ENCODE measurements around the gene MFAP2. TPM values are rescaled to one million over a fixed set of nuclear protein-coding genes. Genes with fewer than 3 reads are reported as not detected.
"Not testable (repeated sequence)": the region's sequence is repeated elsewhere in the genome, so short reads cannot be mapped to it uniquely, and the experiment has no call there.

Gene MFAP2
- total RNA-seq, 1 donor from 2014 or later, result 172 TPM

DNA sequence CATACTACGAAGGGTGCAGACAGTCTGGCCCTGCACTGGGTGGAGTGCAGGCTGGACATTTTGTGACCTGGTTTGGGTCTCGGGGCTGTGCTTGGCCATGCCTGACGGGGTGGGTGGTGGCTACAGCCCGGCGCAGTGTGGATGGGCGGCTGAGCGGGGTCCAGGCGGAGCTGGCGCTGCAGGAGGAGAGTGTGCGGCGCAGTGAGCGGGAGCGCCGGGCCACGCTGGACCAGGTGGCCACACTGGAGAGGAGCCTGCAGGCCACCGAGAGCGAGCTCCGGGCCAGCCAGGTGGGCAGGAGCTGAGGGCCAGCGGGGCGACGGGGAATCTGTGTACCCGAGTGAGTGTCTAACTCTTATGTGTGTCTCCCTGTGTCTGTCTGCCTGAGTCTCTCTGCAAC is 14.1 kb downstream of the MFAP2 start:
- Mint-ChIP-seq H3K27ac (ENCODE audit: unreplicated experiment) (no peak overlapping the region), H3K27me3 (ENCODE audit: unreplicated experiment) (no peaks in the 10 kb centered on the region), H3K4me3 (ENCODE audit: unreplicated experiment) (no peak overlapping the region), H3K4me1 (ENCODE audit: unreplicated experiment) (peaks cover 15% of the 10 kb centered on the region), H3K36me3 (ENCODE audit: unreplicated experiment) (peaks cover 14% of the 10 kb centered on the region), H3K9me3 (ENCODE audit: unreplicated experiment) (no peaks in the 10 kb centered on the region)
- no peak for DNase-seq (ENCODE audit: extremely low spot score, unreplicated experiment)
- TF ChIP-seq, protein P1, sequence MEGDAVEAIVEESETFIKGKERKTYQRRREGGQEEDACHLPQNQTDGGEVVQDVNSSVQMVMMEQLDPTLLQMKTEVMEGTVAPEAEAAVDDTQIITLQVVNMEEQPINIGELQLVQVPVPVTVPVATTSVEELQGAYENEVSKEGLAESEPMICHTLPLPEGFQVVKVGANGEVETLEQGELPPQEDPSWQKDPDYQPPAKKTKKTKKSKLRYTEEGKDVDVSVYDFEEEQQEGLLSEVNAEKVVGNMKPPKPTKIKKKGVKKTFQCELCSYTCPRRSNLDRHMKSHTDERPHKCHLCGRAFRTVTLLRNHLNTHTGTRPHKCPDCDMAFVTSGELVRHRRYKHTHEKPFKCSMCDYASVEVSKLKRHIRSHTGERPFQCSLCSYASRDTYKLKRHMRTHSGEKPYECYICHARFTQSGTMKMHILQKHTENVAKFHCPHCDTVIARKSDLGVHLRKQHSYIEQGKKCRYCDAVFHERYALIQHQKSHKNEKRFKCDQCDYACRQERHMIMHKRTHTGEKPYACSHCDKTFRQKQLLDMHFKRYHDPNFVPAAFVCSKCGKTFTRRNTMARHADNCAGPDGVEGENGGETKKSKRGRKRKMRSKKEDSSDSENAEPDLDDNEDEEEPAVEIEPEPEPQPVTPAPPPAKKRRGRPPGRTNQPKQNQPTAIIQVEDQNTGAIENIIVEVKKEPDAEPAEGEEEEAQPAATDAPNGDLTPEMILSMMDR (IDR thresholded peaks at IDR 0.05), result no peak

DNA sequence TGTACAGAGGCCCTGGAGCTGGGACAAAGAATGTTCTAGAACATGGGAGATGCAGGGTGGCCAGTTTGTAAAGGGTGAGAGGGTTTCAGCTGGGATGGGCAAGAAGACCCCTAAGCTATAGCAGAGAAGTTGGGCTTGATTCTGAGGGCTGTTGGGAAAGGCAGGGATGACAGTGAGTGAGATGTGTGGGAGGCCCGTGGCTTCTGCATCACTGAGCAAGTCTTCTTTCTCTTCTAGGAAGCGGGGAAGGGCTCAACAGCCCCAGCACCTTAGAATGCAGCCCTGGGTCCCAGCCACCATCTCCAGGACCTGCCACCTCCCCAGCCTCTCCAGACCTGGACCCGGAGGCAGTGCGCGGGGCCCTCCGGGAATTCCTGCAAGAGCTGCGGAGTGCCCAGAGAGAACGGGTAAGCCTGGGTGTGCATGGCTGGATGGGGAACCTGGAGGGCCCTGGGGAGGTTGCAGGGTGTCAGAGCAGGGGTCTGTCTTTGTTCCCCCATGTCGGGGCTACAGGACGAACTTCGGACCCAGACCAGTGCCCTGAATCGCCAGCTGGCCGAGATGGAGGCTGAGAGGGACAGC is 14.8 kb downstream of the MFAP2 start:
- DNase-seq (ENCODE audit: extremely low spot score, unreplicated experiment), result no peak
- TF ChIP-seq, protein P1 (IDR thresholded peaks at IDR 0.05), result no peak
- Mint-ChIP-seq H3K9me3 (ENCODE audit: unreplicated experiment) (no peaks in the 10 kb centered on the region), H3K36me3 (ENCODE audit: unreplicated experiment) (peaks cover 14% of the 10 kb centered on the region), H3K4me1 (ENCODE audit: unreplicated experiment) (peaks cover 16% of the 10 kb centered on the region), H3K4me3 (ENCODE audit: unreplicated experiment) (no peak overlapping the region), H3K27ac (ENCODE audit: unreplicated experiment) (no peak overlapping the region), H3K27me3 (ENCODE audit: unreplicated experiment) (no peaks in the 10 kb centered on the region)

DNA sequence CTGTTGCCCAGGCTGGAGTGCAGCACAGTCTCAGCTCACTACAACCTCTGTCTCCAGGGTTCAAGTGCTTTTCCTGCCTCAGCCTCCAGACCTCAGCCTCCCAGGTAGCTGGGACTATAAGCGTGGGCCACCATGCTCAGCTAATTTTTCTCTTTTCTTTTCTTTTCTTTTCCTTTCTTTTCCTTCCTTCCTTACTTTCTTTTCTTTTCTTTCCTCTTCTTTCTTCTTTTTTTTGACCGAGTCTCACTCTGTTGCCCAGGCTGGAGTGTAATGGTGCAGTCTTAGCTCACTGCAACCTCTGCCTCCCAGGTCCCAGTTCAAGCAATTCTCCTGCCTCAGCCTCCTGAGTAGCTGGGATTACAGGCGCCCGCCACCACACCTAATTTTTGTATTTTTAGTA is 16.3 kb downstream of the MFAP2 start:
- H3K27ac Mint-ChIP-seq (ENCODE audit: unreplicated experiment); H3K9me3 Mint-ChIP-seq (ENCODE audit: unreplicated experiment); H3K4me3 Mint-ChIP-seq (ENCODE audit: unreplicated experiment); DNase-seq (ENCODE audit: extremely low spot score, unreplicated experiment); H3K27me3 Mint-ChIP-seq (ENCODE audit: unreplicated experiment): not testable (repeated sequence)
- peaks cover 20% of the 10 kb centered on the region for H3K4me1 Mint-ChIP-seq (ENCODE audit: unreplicated experiment)
- peaks cover 14% of the 10 kb centered on the region for H3K36me3 Mint-ChIP-seq (ENCODE audit: unreplicated experiment)

DNA sequence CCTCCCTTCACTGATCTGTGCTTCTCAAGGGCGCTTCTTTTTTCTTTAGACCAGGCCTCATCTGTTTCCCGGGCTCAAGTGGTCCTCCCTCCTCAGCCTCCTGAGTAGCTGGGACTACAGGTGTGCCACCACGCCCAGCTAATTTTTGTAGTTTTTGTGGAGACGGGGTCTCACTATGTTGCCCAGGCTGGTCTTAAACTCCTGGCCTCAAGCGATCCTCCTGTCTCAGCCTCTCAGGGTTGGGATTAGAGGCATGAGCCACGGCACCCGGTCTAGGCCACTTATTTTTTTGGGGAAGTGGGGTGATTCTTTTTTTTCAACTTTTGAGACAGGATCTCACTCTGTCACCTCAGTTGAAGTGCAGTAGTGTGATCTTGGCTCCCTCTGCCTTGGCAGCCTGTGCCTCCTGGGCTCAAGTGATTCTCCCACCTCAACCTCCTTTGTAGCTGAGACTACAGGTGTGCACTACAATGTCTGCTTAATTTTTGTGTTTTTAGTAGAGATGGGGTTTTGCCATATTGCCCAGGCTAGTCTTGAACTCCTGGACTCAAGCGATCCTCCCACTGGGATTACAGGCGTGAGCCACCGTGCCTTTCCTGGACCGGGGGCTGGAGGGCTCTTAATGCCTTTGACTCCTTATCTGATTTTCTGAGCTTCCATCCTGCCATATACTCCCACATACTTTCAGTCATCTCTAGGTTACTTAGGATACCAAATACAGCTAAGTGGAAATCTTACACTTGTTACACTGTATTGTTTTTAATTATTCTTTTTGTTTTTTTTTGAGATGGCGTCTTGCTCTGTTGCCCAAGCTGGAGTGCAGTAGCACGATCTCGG is 18.9 kb downstream of the MFAP2 start:
- TF ChIP-seq, protein P1 (IDR thresholded peaks at IDR 0.05), result no peak
- Mint-ChIP-seq H3K9me3 (ENCODE audit: unreplicated experiment) (no peaks in the 10 kb centered on the region), H3K36me3 (ENCODE audit: unreplicated experiment) (peaks cover 10% of the 10 kb centered on the region), H3K27me3 (ENCODE audit: unreplicated experiment) (no peaks in the 10 kb centered on the region), H3K4me1 (ENCODE audit: unreplicated experiment) (peaks cover 12% of the 10 kb centered on the region), H3K27ac (ENCODE audit: unreplicated experiment) (peak overlapping the region; percentile 70), H3K4me3 (ENCODE audit: unreplicated experiment) (peak overlapping the region; percentile 56)
- no peak for DNase-seq (ENCODE audit: extremely low spot score, unreplicated experiment)

DNA sequence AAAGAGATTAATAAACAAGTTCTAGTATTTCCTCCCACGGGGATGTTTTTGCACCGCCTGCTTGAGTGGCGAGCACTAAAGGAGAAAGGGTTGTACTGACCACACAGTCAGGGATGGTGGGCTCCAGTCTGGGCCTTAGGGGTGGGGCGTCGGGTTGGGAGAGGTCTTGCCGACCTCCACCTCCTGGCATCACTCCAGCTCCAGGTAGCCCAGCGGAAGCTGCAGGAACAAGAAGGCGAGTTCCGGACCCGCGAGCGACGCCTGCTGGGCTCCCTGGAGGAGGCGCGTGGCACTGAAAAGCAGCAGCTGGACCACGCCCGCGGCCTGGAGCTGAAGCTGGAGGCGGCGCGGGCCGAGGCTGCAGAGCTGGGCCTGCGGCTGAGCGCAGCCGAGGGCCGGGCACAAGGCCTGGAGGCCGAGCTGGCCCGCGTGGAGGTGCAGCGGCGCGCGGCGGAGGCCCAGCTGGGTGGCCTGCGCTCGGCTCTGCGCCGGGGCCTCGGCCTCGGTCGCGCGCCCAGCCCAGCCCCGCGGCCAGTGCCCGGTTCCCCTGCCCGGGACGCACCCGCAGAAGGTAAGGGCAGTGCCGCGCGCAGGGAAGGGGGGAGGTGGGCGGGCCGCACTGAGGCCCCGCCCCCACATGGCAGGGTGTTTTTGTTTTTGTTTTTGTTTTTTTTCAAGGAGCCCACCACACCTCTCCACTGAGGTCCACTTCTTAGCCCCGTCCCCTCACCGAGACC is 19.7 kb downstream of the MFAP2 start:
- TF ChIP-seq, protein P1 (IDR thresholded peaks at IDR 0.05), result peak; percentile 76
- H3K4me1 Mint-ChIP-seq (ENCODE audit: unreplicated experiment), result peaks cover 12% of the 10 kb centered on the region
- peaks cover 8% of the 10 kb centered on the region for H3K36me3 Mint-ChIP-seq (ENCODE audit: unreplicated experiment)
- H3K4me3 Mint-ChIP-seq (ENCODE audit: unreplicated experiment), result peak overlapping the region; percentile 70
- no peaks in the 10 kb centered on the region for H3K9me3 Mint-ChIP-seq (ENCODE audit: unreplicated experiment)
- peak; percentile 93 for DNase-seq (ENCODE audit: extremely low spot score, unreplicated experiment)
- H3K27me3 Mint-ChIP-seq (ENCODE audit: unreplicated experiment), result no peaks in the 10 kb centered on the region
- H3K27ac Mint-ChIP-seq (ENCODE audit: unreplicated experiment), result peak overlapping the region; percentile 62

Data from osteocyte (in vitro differentiated cells).